Fibroblast of lung (primary cell): Measurements from ENCODE around the gene CHST9.

Experiments
- EZH2 ChIP-seq: IDR thresholded peaks from 2 replicates; pipeline ENCODE4 v1.5.1; 2012; ENCODE audit warnings: low read length, control low read depth, mild to moderate bottlenecking; ENCODE audit errors: missing control alignments
- TF ChIP-seq, protein P1 (sequence below), 2 donors: IDR thresholded peaks in 1 of 2; conservative IDR thresholded peaks in 1 of 2; 1 replicate in 1 of 2; 2 replicates in 1 of 2; pipeline ENCODE4 v1.5.1; 2011 to 2012; ENCODE audit warnings: low read length in 2 of 2, control low read depth in 1 of 2, inconsistent platforms in 1 of 2, low read depth in 1 of 2, mild to moderate bottlenecking in 1 of 2

DNA sequence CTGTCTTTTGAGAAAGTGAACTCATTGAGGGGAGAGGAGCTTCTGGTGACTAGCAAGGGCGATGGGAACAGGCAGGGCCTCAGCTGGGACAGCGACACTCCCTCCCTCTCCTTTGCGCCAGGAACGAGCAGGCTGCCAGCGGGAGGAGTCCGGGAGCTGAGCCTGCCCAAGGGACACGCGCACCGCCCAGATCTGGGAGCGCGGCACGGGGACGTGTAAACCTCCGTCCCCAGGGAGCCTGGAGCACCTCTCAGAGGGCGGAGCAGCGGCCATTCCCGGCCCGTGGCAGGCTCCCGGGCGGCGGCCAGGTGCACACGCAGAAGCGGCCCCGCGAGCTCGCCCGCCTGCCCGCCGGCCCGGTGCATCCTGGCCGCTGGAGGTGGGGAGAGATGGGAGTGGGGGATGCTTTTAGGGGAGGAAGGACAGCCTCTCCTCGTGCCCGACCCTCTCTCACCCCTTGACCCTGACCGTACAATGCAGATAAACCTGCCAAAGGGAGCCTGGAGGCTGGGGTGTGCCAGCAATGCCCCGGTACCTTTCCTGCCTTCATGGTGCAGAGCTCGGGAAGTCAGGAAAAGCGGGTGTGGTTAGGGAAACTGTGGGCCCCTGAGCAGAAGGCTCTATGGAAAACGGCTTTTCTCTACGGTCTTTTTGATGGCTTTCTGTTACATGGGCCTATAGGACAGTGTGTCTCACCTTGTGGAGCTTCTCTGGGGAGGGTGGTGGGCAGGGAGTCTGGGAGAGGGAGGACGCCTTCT lies 321.8 kb downstream of the CHST9 start:
- TF ChIP-seq, protein P1, sequence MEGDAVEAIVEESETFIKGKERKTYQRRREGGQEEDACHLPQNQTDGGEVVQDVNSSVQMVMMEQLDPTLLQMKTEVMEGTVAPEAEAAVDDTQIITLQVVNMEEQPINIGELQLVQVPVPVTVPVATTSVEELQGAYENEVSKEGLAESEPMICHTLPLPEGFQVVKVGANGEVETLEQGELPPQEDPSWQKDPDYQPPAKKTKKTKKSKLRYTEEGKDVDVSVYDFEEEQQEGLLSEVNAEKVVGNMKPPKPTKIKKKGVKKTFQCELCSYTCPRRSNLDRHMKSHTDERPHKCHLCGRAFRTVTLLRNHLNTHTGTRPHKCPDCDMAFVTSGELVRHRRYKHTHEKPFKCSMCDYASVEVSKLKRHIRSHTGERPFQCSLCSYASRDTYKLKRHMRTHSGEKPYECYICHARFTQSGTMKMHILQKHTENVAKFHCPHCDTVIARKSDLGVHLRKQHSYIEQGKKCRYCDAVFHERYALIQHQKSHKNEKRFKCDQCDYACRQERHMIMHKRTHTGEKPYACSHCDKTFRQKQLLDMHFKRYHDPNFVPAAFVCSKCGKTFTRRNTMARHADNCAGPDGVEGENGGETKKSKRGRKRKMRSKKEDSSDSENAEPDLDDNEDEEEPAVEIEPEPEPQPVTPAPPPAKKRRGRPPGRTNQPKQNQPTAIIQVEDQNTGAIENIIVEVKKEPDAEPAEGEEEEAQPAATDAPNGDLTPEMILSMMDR (conservative IDR thresholded peaks at IDR 0.05 in 1 of 2, IDR thresholded peaks at IDR 0.05 in 1 of 2; ENCODE audit: low read depth in 1 of 2, low read length in 2 of 2) = no peak
- TF ChIP-seq EZH2 = no peak
